ENCODE data around the gene ZNF804B.

DNA sequence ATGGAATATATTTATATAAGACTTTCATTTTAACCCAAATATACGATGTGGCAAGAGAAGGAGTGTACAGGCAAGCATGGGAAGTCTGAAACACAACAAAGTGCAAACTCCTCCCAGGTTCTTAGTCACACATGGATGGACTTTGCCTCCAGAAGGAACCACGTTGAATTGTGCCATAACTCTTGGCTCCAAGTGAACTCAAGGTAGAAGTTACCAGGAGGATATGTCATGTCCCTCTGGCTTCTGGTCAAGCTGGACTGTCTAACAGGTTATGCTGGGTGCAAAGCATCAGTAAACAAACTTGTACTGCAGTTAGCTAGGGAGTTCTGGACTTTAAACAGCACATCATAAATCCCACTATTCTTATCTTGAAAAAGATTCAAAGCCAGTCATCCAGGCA, 364.4 kb downstream of the ZNF804B start:
- TF ChIP-seq, protein P1, sequence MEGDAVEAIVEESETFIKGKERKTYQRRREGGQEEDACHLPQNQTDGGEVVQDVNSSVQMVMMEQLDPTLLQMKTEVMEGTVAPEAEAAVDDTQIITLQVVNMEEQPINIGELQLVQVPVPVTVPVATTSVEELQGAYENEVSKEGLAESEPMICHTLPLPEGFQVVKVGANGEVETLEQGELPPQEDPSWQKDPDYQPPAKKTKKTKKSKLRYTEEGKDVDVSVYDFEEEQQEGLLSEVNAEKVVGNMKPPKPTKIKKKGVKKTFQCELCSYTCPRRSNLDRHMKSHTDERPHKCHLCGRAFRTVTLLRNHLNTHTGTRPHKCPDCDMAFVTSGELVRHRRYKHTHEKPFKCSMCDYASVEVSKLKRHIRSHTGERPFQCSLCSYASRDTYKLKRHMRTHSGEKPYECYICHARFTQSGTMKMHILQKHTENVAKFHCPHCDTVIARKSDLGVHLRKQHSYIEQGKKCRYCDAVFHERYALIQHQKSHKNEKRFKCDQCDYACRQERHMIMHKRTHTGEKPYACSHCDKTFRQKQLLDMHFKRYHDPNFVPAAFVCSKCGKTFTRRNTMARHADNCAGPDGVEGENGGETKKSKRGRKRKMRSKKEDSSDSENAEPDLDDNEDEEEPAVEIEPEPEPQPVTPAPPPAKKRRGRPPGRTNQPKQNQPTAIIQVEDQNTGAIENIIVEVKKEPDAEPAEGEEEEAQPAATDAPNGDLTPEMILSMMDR (conservative IDR thresholded peaks at IDR 0.05): no peak
- TF ChIP-seq EZH2 (IDR thresholded peaks at IDR 0.05; ENCODE audit: low read depth): no peak
